Colonic mucosa (tissue), 4 donors: Measurements from ENCODE around the gene MED17. TPM values are rescaled to one million over a fixed set of nuclear protein-coding genes. Genes with fewer than 3 reads are reported as not detected.

Experiments used
- DNase-seq: peaks from one replicate; pipeline ENCODE4 v3.0.0-alpha.2; 2020
- H3K27ac ChIP-seq: fragments of 200-600 bp; one replicate; pipeline ENCODE4 v1.8.0; 2021
- H3K27me3 ChIP-seq: fragments of 200-600 bp; one replicate; pipeline ENCODE4 v1.8.0; 2021
- H3K36me3 ChIP-seq: fragments of 200-600 bp; one replicate; pipeline ENCODE4 v1.8.0; 2021
- H3K4me1 ChIP-seq: fragments of 200-600 bp; one replicate; pipeline ENCODE4 v1.8.0; 2021; ENCODE audit warnings: mild to moderate bottlenecking
- H3K4me3 ChIP-seq: fragments of 200-600 bp; one replicate; pipeline ENCODE4 v1.8.0; 2021
- H3K9ac ChIP-seq, 2 donors: one replicate each; pipeline ENCODE4 v1.7.0; 2013; ENCODE audit warnings: control low read depth in 2 of 2, low read depth in 2 of 2, low read length in 2 of 2
- H3K9me3 ChIP-seq: fragments of 200-600 bp; one replicate; pipeline ENCODE4 v1.8.0; 2021
- CTCF ChIP-seq: fragments of 200-600 bp; IDR thresholded peaks from one replicate; pipeline ENCODE4 v1.8.0; 2022; ENCODE audit warnings: antibody characterized with exemption, mild to moderate bottlenecking
- intact Hi-C: fragments of 100-400 bp; cut with DNase I; formaldehyde crosslinking; loops from one replicate; pipeline ENCODE4 v1.14.1; 2022
- total RNA-seq, 2 donors: library from RNA; stranded (reverse); fragmentation: NEBNext Ultra II Directional in 1 of 2; extraction: Animal tissue kit (Norgen Biotek cat#: 25700) in 1 of 2; gene quantifications; one replicate each; pipeline ENCODE4 v1.2.1, GENCODE V29; 2021
- donor health status: healthy.
- donor health status: DM: no; HTN: no; CAD: no.
- donor health status: DM: no; HTN: no; CAD: no.

MED17 gene
- total RNA-seq, 2 donors from 2014 or later = 23.9 to 30.9 TPM

- Histone ChIP-seq H3K27ac (no peak overlapping the region), H3K4me3 (no peak overlapping the region), H3K4me1 (no peaks in the 10 kb centered on the region), H3K27me3 (no peaks in the 10 kb centered on the region), H3K9ac (no peak overlapping the region), H3K36me3 (no peaks in the 10 kb centered on the region), H3K9me3 (no peaks in the 10 kb centered on the region)
- TF ChIP-seq CTCF = no peak
- intact Hi-C loops = no loop called here
- no peak for DNase-seq
These were observed 68.2 kb downstream of the MED17 start for GRCh38 chr11:93852242-93852641.

DNA sequence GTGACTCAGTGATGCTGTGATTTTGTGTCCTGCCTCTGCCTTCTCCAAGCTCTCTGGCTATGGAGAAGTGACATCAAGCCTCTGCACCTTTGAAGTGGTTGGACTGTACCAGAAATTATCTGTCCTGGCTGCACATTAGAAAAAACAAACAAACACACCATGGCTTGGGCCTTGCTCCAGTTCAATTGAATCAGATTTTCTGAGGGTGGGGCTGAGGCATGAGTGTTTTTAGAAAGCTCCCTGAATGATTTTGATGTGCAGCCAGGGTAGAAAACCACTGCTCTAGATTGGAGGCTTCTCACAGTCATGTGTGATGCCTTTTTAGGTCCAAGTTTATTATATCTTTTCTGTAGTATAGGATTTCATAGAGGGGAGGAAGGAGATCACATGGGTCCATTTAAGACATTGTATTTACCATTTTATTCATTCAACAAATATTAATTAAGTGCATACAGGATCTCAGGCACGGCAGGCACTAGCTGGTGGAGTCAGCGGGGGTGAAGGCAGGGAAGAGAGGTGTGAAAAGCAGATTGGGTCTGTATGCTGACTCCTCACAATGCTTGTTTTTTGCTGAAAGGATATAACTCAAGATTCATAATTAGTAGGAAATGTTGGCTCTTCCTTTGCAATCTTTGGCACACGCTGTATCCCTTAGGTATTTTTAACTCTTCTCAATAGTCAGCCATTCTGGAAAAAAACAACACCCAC lies 73.5 kb downstream of the MED17 start:
- no peak for TF ChIP-seq CTCF
- intact Hi-C loops = no loop called here
- DNase-seq = no peak
- no peaks in the 10 kb centered on the region for H3K36me3 ChIP-seq
- no peak overlapping the region for H3K9ac ChIP-seq
- H3K4me3 ChIP-seq = no peak overlapping the region
- no peak overlapping the region for H3K27ac ChIP-seq
- no peaks in the 10 kb centered on the region for H3K27me3 ChIP-seq
- H3K4me1 ChIP-seq = no peaks in the 10 kb centered on the region
- H3K9me3 ChIP-seq = no peaks in the 10 kb centered on the region

DNA sequence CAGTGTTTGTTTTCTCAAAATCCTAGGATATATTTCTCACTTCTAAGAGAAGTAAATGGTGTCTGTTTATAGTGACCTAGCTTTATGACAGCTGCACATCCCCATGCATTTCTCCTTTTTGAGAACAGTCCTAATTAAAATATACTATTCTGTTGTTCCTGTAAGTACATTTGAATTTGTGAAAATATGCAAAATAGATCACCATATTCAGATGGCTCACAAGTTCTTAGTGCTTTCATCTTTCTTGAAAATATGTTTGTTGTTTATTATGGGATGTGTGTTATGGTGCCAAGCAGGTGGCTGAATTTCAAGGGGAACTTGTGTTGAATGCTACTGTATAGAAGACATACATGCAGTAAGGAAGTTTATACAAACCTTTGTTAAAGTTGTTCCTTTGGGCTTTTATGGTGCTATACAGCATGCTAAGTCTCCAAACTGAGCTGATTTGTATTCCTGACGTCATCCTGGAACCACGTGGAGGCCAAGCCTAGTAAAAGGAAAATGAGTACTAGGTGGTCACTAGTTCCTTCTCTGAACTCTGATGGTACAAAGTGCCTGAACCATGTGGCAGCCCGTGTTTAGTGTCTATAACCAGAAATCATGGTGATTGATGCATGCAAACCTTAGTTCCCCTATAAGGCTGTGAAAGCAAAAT lies 74.2 kb downstream of the MED17 start:
- no peak overlapping the region for H3K27ac ChIP-seq
- no peaks in the 10 kb centered on the region for H3K9me3 ChIP-seq
- H3K4me1 ChIP-seq = no peaks in the 10 kb centered on the region
- H3K9ac ChIP-seq = no peak overlapping the region
- no peaks in the 10 kb centered on the region for H3K36me3 ChIP-seq
- TF ChIP-seq CTCF = no peak
- H3K27me3 ChIP-seq = no peaks in the 10 kb centered on the region
- DNase-seq = no peak
- intact Hi-C loops = no loop called here
- no peak overlapping the region for H3K4me3 ChIP-seq

- intact Hi-C loops = no loop called here
- TF ChIP-seq CTCF = no peak
These were observed 77.7 kb downstream of the MED17 start for GRCh38 chr11:93861808-93862207.

More at GRCh38 chr11:93861808-93862207, 77.7 kb downstream of the MED17 start:
- Histone ChIP-seq H3K4me3 (no peak overlapping the region), H3K9ac (no peak overlapping the region), H3K27ac (no peak overlapping the region), H3K4me1 (no peaks in the 10 kb centered on the region), H3K36me3 (no peaks in the 10 kb centered on the region), H3K9me3 (no peaks in the 10 kb centered on the region), H3K27me3 (no peaks in the 10 kb centered on the region)
- DNase-seq = no peak

Other genes starting within 250 kb of the MED17 start
- gene SMCO4, start 240.9 kb upstream of the MED17 start, total RNA-seq = 10 to 100 TPM; 47.2 to 73.7 TPM
- gene CEP295, start 122.6 kb upstream of the MED17 start, total RNA-seq = 10 to 100 TPM in 1 of 2 donors, 1 to 10 TPM in 1; 9.8 to 14.8 TPM
- gene TAF1D, start 42.8 kb upstream of the MED17 start, total RNA-seq = 100 to 1,000 TPM in 1 of 2 donors, 10 to 100 TPM in 1; 73.7 to 100 TPM
- gene C11orf54, start 42.6 kb upstream of the MED17 start, total RNA-seq = 10 to 100 TPM; 37.1 to 59.4 TPM
- gene VSTM5, start 66.3 kb downstream of the MED17 start, total RNA-seq = 1 to 10 TPM; 1.4 to 2.4 TPM
- not detected for gene HEPHL1, start 237.1 kb downstream of the MED17 start, total RNA-seq